Glomerular visceral epithelial cell (primary cell): ENCODE measurements around the gene PRKAR1B.

Experiments
- DNase-seq: peaks from one replicate; pipeline ENCODE4 v3.0.0-alpha.2; 2016; ENCODE audit errors: extremely low spot score

Gene PRKAR1B

GRCh38 chr7:589781-590575 lies 137.1 kb downstream of the PRKAR1B start:
- DNase-seq: no peak

DNA sequence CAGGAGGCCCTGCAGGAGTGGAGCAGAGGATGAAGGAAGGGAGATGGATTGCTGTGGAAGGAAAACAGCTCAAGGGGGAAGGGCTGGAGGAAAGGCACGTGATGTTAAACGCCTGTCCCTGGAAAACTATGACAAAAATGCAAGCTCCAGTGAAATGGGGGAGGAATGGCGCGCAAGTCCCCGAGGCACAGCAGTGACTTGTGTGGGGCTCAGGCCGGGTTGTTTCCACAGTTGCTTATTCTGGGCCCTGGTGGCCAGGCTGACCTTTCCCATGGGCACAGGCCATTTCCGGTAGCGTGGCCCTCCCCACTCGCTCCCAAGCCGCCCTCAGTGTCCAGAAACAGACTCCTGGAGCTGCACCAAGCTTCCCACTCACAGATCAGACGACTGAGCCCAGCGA lies 139.3 kb downstream of the PRKAR1B start:
- DNase-seq: no peak

- no peak for DNase-seq
These were observed 140.6 kb downstream of the PRKAR1B start for GRCh38 chr7:586494-586893.

DNA sequence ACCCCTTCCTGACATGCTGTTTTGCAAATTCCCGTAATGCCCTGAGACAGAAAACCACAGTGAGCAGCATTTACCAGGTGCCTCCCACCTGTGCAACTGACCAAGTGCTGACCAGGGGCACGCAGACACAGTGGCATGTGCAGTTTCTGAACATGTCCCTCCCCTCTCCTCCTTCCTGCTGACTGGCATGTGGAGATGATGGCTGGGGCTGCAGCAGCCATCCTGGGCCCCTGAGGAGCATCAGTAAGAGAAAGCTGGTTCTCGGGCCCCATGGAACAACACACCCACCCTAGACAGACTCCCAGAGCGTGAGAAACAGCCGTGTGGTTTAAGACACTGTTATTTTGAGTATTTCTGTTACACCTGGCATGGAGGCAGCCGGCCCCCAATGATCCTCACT lies 141.2 kb downstream of the PRKAR1B start:
- DNase-seq: no peak

GRCh38 chr7:585229-585711 lies 141.8 kb downstream of the PRKAR1B start:
- DNase-seq: no peak

GRCh38 chr7:584820-585219 lies 142.3 kb downstream of the PRKAR1B start:
- DNase-seq: no peak

- DNase-seq: no peak
These were observed 143.0 kb downstream of the PRKAR1B start for GRCh38 chr7:584122-584465.

- DNase-seq: no peak
These were observed 143.5 kb downstream of the PRKAR1B start for GRCh38 chr7:583410-584121.

DNA sequence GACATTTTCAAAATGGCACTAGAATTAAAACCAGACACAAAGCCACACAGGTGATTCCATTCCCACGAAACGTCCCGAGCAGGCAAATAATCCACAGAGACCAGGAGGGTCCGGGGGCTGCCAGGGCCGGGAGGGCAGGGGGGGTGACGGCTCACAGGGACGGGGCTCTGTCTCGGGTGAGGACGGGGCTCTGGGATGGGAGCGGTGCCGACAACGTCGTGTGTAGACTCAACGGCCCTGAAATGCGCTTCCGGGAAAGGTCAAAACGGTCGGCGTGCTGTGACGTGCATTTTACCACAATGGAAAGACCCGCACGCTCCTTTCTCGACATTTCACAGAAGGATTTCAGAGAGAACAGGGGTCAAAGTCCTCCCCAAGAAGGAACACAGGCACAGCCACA lies 144.2 kb downstream of the PRKAR1B start:
- no peak for DNase-seq

DNA sequence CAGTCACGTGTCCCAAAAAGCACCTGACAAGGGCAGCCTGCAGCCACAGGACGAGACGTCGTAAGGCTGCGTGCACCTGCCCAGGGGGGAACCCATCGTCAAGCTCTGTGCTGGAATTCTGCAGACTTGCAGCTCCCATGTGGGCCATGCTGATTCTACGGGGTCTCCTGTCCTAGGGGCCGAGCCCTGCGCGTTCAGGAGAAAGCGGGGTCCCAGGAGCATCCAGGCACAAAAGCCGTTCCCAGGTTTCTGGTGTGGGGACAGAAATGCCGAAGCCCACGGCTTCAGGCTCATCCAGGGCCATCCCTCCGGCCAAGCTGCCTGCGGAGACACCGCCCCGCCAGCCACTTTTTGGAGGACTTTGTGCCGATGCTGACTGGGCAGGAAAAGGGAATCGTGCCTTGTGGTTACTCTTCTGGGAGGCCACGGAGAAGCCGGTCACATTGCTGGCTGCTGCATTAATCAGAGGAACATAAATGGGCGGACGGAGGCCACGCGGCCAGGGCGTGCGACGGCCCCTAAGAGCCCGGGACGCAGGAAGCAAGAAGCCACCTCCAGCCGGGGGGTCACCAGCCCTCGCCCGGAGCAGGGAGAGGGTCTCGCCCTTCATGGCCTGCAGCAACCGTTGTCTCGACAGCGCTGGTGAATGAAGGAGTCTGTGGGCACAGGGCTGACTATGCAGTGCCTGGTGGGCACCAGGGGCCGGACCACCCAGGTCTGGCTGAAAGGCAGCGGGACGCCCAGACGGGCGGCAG lies 144.8 kb downstream of the PRKAR1B start:
- no peak for DNase-seq

- no peak for DNase-seq
These were observed 148.7 kb downstream of the PRKAR1B start for GRCh38 chr7:578386-578785.

DNA sequence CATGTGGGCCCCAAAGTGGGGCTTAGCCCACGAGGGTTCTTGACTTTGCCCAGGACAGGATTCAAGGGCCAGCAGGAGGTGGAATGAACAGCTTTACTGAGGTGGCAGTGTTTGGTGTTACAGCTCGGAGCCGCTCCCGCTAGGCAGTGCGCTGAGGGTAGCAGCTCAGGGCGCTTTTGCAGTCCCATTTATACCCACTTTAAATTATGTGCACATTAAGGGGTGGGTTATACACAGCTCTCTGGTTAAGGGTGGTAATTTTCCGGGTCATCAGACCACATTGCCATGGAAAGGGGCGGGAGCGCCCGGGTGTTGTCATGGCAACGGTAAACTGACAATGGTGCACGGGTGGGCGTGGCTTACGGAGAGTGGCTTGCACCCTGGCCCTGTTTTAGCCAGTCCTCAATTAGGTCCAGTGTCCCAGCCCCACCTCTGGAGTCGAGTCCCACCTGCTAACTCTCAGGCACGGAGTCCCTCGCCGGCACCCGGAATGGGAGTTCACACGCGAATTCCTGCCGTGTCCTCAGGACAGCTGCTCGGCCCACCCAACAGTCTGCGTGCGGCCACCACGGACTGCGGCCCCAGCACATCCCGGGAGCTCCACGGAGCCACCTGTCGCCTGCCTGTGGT lies 149.2 kb downstream of the PRKAR1B start:
- no peak for DNase-seq

DNA sequence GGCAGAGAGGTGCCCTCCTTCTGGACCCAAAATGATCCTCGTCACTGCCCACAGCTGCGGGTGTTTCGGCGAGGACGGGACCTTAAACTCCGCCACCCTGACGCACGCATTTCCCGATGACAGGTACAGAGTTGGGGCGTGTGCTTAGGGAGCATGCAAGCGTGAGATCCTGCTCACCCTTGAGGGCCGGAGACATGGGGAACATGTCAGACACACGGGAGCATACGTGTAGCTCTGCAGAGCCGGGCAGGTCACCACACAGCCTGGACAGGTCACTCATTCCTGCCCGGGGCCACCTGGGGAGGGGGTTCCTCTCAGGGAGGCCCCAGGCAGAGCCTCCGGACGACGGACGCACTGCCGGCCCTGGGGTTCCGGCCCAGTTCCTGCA lies 149.8 kb downstream of the PRKAR1B start:
- no peak for DNase-seq

DNA sequence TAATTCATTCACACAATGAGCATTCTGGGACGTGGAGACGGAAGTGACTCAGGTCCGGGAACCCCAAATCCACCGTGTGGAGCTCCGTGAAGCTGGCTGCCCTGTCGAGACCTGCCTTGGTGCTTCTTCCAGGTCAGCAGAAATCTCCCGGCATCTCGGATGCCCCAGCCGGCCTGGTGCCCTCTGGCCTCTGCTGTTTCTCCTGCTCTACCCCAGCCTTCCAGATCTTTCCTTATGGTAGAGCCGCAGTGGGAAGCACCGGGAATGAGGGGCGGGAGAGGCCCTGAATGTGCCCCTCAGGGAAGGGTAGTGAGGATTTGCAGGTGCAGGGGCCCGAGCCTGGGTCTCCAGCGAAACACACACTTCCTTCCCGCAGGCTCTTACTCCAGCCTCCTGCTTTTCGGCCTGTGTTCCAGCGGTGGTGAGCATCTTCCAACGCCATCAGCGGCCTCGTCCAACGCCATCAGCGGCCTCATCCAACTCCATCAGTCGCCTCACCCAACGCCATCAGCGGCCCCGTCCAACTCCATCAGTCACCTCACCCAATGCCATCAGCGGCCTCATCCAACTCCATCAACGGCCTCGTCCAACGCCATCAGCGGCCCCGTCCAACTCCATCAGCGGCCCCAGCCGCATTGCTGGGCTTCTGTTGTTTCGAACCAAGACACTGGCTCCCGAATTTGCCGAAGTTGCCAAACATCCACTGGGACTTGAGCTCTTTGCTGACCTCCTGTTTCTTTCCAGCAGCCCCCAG lies 150.4 kb downstream of the PRKAR1B start:
- no peak for DNase-seq

DNA sequence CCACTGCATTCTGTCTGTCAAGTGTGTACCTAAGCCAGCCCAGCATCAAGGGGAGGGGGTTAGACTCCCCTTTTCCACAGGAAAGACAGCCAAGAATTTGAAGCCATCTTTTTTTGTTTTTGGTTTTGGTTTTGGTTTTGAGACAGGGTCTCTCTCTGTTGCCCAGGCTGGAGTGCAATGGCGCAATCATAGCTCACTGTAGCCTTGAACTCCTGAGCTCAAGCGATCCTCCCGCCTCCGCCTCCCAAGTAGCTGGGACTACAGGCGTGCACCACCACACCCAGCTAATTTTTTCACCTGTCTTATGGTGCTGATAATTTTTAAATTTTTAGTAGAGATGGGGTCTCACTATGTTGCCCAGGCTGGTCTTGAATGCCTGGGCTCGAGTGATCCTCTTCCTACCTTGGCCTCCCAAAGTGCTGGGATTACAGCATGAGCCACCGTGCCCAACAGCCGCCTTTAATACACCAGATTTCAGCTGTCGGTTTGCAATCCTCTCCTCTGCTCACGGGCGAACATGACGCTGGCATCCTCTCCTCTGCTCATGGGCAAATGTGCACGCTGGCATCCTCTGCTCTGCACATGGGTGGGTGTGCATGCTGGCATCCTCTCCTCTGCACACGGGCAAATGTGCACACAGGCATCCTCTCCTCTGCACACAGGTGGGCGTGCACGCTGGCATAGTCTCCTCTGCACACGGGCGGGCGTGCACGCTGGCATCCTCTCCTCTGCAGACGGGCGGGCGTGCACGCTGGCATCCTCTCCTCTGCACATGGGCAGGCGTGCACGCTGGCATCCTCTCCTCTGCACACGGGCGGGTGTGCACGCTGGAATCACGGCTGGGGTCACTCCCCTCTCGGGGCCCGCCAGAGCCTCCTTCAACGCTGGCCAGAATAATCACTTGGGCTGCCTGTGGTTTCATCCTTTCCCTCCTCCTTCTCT lies 151.4 kb downstream of the PRKAR1B start:
- DNase-seq: no peak

DNA sequence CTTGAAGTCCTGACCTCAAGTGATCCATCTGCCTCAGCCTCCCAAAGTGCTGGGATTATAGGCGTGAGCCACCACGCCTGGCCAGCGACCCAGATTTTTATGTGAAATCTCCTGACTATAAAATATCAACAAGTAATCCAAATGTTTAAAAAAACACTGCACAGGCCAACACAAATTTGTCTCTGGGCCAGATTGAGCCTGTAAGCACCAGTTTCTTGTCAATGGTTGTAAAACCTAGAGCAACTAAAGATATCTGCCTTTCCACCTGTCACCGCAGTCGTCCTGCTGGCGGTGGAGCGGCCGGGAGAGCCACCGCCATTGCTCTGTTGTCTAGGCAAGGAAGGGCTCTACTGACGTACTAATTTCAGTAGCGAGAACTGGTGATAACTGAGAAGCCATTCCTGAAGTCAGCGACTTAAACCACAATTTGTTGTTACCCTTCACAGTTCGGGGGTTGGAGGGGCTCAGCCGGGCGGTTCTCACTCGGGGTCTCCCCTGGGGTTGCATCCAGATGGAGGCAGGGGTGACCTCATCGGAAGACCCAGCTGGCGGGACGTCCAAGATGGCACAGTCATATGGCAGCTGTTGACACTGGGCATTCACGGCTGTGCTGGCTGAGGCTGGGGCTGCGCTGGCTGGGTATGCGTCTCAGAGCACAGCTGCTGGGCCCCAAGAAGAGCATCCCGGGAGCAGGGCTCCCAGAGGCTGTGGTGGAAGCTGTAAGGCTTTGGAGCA lies 152.3 kb downstream of the PRKAR1B start:
- DNase-seq: no peak

GRCh38 chr7:573933-574381 lies 153.1 kb downstream of the PRKAR1B start:
- DNase-seq: no peak

- no peak for DNase-seq
These were observed 153.7 kb downstream of the PRKAR1B start for GRCh38 chr7:573269-573932.
